A549 treated with CORT108297 at 1 μM for 4 hours (cell line): ENCODE data around the gene GABRG2. TPM values are rescaled to one million over a fixed set of nuclear protein-coding genes. Genes with fewer than 3 reads are reported as not detected.

Experiments used
- total RNA-seq: library from RNA; stranded (reverse); fragments of 200-300 nt; extraction: Qiagen RNA extraction; gene quantifications from 5 replicates; pipeline ENCODE4 v1.2.3, GENCODE V29; 2022

Gene GABRG2
- total RNA-seq: not detected in 5 replicates

DNA sequence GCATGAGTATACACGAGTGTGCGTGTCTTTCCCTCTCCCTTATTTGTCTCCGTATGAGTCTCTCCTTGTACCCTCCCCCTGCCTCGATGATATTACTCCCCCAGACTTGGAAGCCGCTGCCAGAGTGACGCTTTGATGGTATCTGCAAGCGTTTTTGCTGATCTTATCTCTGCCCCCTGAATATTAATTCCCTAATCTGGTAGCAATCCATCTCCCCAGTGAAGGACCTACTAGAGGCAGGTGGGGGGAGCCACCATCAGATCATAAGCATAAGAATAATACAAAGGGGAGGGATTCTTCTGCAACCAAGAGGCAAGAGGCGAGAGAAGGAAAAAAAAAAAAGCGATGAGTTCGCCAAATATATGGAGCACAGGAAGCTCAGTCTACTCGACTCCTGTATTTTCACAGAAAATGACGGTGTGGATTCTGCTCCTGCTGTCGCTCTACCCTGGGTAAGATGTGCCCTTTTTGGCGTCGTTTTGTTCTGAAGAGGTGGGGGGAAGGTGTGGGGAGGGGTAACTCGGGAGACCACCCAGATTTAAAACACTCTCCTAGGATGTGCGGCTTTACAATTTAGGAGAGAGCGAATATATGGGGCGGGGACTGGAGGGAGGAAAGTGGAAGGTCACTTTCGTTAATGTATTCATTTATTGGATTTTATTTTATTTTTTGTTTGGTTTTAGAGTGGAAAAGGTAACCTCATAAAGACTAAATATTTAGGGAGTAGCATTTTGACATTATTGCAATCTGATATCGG, at the start of gene GABRG2:
GABRG2 (plus strand) TSS at position 119 of the 757 bp plus-strand sequence; CDS start at position 346, 227 bp downstream.

Other genes starting within 250 kb of the GABRG2 start
- not detected in 5 replicates for gene GABRA1, start 219.7 kb upstream of the GABRG2 start, total RNA-seq